SJSA1 (cell line): ENCODE results near the gene CNPY1. TPM values are rescaled to one million over a fixed set of nuclear protein-coding genes. Genes with fewer than 3 reads are reported as not detected.

Source experiments
- DNase-seq, 2 experiments: peaks; one replicate each; pipeline ENCODE4 v3.0.0-alpha.2; 2015 to 2020; ENCODE audit warnings: low spot score in 2 of 2, low read depth in 1 of 2
- H3K27ac ChIP-seq: fragments of 250-450 bp; sonication (Bioruptor Pico); 2 replicates; pipeline ENCODE4 v1.5.1; 2020; ENCODE audit warnings: mild to moderate bottlenecking, moderate library complexity
- H3K27me3 ChIP-seq: fragments of 250-450 bp; sonication (Bioruptor Pico); replicated peaks from 2 replicates; pipeline ENCODE4 v1.5.1; 2020; ENCODE audit warnings: mild to moderate bottlenecking, moderate library complexity
- H3K36me3 ChIP-seq: fragments of 250-450 bp; sonication (Bioruptor Pico); 2 replicates; pipeline ENCODE4 v1.5.1; 2020; ENCODE audit warnings: mild to moderate bottlenecking
- H3K4me1 ChIP-seq: fragments of 250-450 bp; sonication (Bioruptor Pico); replicated peaks from 2 replicates; pipeline ENCODE4 v1.6.1; 2021; ENCODE audit warnings: mild to moderate bottlenecking
- H3K4me3 ChIP-seq: fragments of 250-450 bp; sonication (Bioruptor Pico); 2 replicates; pipeline ENCODE4 v1.5.1; 2020; ENCODE audit warnings: mild to moderate bottlenecking
- H3K9me3 ChIP-seq: fragments of 250-450 bp; sonication (Bioruptor Pico); replicated peaks from 2 replicates; pipeline ENCODE4 v1.5.1; 2020; ENCODE audit warnings: mild to moderate bottlenecking
- total RNA-seq: library from RNA; depleted of rRNA; stranded (reverse); fragments of >200 nt; shearing (Covaris generic); gene quantifications from 2 replicates; pipeline ENCODE4 v1.2.3, GENCODE V29; 2014

Gene CNPY1
- total RNA-seq, 1 experiment from 2014 or later = not detected

- Histone ChIP-seq H3K4me1 (no peaks in the 10 kb centered on the region), H3K36me3 (no peaks in the 10 kb centered on the region), H3K9me3 (no peaks in the 10 kb centered on the region), H3K27ac (no peak overlapping the region), H3K27me3 (peaks cover 67% of the 10 kb centered on the region), H3K4me3 (no peak overlapping the region)
- DNase-seq = no peak
These were observed 3.1 kb downstream of the CNPY1 start for GRCh38 chr7:155543011-155543876.

DNA sequence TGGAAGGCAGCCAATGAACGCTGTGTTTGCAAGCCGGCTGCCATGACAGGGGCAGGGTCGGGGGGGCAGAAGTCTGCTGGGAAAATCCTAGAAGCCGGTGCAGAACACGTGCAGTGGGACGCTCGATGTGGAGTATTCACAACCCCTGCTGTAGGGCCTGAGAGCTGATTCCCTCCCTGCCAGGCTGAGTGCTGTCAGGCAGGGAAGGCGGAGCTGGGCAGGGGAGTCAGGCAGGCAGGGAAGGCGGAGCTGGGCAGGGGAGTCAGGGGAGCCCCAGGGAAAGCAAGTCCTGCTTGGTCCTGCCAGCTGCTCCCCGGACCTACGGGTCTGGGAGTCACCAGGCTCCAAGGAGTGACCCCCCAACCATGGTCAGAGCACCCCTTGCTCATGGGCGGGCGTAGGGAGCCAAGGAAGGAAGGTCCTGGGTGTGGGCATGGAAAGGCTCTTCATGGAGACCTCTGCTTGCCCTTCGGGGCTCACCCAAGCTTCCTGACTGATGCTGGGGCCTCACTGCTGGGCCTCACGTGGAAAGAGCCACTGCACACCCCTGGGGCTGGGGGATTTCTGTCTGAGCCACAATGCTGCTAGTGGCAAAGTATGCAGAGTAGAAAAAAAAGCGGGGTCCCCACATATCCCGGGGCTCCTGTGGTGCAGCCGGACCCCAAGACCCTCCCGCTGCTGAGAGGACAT lies 4.2 kb downstream of the CNPY1 start:
- peaks cover 61% of the 10 kb centered on the region for H3K27me3 ChIP-seq
- H3K4me1 ChIP-seq = no peaks in the 10 kb centered on the region
- H3K4me3 ChIP-seq = no peak overlapping the region
- no peaks in the 10 kb centered on the region for H3K36me3 ChIP-seq
- H3K9me3 ChIP-seq = no peaks in the 10 kb centered on the region
- H3K27ac ChIP-seq = no peak overlapping the region
- DNase-seq = no peak

DNA sequence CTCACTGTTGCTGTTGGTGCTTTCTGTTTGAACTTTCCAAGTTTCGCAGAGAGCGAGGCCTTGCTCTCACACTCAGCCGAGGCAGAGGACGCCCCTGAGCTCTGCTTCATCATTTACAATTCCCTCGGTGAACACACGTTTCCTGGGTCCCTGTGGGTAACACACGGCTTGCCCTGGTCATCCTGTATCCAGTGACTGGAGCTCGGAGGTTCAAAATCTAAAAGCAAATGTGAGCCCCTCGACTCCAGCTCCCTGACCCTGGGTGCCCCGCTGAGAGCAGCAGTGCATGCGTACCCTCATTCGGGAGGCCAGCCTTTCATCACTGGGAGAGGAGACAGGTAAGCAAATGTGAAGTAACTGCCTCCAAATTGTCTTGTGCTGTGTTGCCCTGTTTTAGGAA lies 5.8 kb downstream of the CNPY1 start:
- no peak for DNase-seq
- Histone ChIP-seq H3K27ac (no peak overlapping the region), H3K27me3 (peaks cover 66% of the 10 kb centered on the region), H3K36me3 (no peaks in the 10 kb centered on the region), H3K9me3 (no peaks in the 10 kb centered on the region), H3K4me1 (no peaks in the 10 kb centered on the region), H3K4me3 (no peak overlapping the region)

GRCh38 chr7:155538293-155538692 lies 8.1 kb downstream of the CNPY1 start:
- H3K27ac ChIP-seq = no peak overlapping the region
- H3K27me3 ChIP-seq = peaks cover 69% of the 10 kb centered on the region
- H3K4me3 ChIP-seq = no peak overlapping the region
- no peaks in the 10 kb centered on the region for H3K4me1 ChIP-seq
- DNase-seq = no peak
- no peaks in the 10 kb centered on the region for H3K36me3 ChIP-seq
- no peaks in the 10 kb centered on the region for H3K9me3 ChIP-seq

DNA sequence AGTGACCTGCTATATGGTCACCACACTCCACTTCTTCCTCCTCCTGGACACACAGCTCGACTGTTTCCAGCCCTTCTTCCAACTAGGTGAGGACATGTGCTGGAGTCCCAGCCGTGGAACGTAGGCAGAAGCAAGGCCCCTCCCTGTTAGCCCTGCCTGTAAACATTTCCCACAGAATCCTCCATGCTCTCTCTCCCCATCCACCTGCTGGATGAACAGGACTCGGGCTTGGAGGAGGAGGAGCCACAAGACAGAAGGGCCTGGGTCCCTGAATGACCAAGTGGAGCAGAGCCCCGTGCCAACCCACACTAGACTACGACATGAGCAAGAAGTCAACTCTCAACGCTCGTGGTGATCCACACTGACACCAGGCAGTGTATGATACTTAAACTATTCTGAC lies 9.9 kb downstream of the CNPY1 start:
- H3K9me3 ChIP-seq = no peaks in the 10 kb centered on the region
- H3K36me3 ChIP-seq = no peaks in the 10 kb centered on the region
- DNase-seq = no peak
- no peaks in the 10 kb centered on the region for H3K4me1 ChIP-seq
- no peak overlapping the region for H3K27ac ChIP-seq
- H3K27me3 ChIP-seq = peaks cover 84% of the 10 kb centered on the region
- H3K4me3 ChIP-seq = no peak overlapping the region

GRCh38 chr7:155534691-155535090 lies 11.7 kb downstream of the CNPY1 start:
- H3K27me3 ChIP-seq = peaks cover 74% of the 10 kb centered on the region

DNA sequence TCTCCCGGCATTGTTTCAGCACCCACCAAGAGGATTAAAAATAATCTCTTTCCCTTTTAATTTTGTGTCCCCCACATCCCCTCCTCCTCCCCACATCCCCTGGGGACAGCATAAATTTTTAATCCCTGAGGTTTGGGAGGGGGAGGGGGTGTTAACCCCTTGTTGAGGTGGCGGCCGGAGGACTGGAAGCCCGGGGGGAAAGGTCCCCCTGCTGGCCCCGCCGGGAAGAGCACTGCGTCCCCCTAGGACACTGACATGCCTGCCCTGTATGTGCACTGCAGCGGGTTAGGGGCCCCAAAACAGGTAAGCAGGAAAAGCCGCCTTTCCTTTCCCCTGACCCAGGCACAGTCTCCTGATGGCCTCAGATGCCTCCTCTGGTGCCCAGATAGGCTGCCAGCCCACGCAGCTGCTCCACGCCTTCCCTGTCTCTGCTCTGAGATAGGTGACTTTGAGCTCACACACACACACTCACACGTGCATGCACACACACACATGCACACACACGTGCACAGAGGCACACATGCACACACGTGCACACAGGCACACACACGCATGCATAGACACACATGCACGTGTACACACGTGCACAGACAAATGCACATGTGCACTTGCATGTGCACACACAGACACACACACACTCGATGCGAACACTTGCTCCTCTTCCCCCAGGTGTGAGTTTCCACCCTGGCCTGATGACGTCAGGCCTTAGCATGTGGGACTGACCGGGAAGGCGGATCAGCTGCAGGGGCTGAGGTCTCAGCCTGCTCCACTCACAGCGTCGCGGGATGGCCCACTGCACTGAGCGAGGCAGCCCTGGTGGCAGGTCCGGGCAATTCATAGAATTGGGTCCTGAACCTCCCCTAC lies 12.3 kb downstream of the CNPY1 start:
- Histone ChIP-seq H3K27me3 (peaks cover 73% of the 10 kb centered on the region), H3K4me3 (no peak overlapping the region), H3K9me3 (no peaks in the 10 kb centered on the region), H3K36me3 (no peaks in the 10 kb centered on the region), H3K4me1 (no peaks in the 10 kb centered on the region), H3K27ac (no peak overlapping the region)
- no peak for DNase-seq

More at GRCh38 chr7:155534691-155535090, 11.7 kb downstream of the CNPY1 start:
- H3K9me3 ChIP-seq = no peaks in the 10 kb centered on the region
- H3K4me3 ChIP-seq = no peak overlapping the region
- no peaks in the 10 kb centered on the region for H3K4me1 ChIP-seq
- H3K36me3 ChIP-seq = no peaks in the 10 kb centered on the region
- no peak overlapping the region for H3K27ac ChIP-seq
- no peak for DNase-seq

DNA sequence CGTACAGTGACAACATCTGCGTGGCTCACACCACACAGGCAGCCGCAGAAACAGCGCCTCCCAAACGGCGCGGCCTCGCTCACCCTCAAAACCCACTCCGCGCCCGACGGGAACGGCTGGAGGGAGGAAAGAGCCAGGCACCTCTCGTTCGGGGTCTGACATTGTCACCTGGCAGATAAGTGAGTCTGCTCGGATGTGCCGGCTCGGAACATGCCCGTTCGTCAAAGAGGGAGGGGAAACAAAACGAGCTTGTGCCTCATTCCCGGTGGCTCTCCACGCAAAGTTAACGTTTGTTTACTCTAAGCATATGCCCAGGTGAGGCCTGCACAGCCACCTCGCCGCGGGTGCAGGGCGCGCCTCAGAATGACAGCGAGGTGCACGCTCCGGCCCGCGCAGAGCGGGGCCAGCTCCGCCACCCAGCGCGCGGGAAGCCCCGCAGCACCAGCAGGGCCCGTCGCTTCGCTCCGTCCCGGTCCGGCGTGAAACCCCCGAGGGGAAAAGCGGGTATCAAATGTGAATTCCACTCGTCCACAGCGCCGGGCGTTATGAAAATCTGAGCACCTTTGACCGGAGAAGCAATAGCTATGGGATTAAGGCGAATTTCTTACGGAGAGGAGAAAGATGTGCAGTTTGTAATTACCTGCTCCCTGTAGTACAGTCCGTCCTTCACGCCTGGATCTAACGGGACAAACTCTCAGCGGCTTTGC lies 13.1 kb downstream of the CNPY1 start:
- Histone ChIP-seq H3K4me3 (no peak overlapping the region), H3K36me3 (no peaks in the 10 kb centered on the region), H3K27me3 (peaks cover 67% of the 10 kb centered on the region), H3K9me3 (no peaks in the 10 kb centered on the region), H3K27ac (no peak overlapping the region), H3K4me1 (no peaks in the 10 kb centered on the region)
- no peak for DNase-seq

GRCh38 chr7:155532792-155533119 lies 13.6 kb downstream of the CNPY1 start:
- Histone ChIP-seq H3K4me3 (no peak overlapping the region), H3K27me3 (peaks cover 62% of the 10 kb centered on the region), H3K36me3 (no peaks in the 10 kb centered on the region), H3K4me1 (no peaks in the 10 kb centered on the region), H3K27ac (no peak overlapping the region), H3K9me3 (no peaks in the 10 kb centered on the region)
- DNase-seq = no peak

DNA sequence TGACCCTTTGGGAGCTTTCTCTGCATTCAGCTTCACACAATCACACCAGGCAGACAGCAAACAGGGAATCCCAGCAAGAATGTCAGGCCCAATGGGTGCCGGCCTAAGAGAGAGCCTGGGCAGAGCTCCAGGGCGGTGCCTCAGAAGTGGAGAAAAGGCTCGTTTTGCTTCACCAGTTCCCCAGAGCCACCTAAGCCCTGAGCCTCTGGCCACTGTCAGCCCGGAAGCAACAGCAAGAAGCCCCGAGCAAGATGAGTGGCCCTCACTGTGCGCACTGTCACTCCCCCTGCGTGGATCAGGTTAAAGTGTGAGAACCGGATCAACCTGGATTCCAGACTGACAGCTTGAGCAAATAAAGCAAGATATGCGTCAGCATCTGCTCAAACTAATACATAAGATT lies 14.7 kb downstream of the CNPY1 start:
- no peak overlapping the region for H3K4me3 ChIP-seq
- peaks cover 59% of the 10 kb centered on the region for H3K27me3 ChIP-seq
- DNase-seq = no peak
- H3K27ac ChIP-seq = no peak overlapping the region
- no peaks in the 10 kb centered on the region for H3K9me3 ChIP-seq
- H3K4me1 ChIP-seq = no peaks in the 10 kb centered on the region
- H3K36me3 ChIP-seq = no peaks in the 10 kb centered on the region

DNA sequence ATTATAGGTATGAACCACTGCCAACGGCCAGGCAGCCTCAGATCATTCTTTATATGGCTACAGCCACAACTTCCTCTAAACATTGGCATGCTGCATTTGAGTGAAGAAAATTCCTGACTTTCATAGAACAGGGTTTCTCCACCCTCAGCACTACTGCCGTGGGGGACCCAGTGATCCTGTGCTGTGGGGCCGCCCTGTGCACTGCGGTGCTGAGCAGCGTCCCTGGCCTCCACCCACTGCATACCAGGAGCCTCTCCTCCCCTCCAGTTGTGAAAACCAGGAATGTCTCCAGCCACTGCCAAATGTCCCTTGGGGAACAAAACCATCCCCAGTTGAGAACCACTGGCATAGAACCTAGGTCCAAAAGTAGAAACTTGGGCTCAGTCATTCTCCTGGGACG lies 15.8 kb downstream of the CNPY1 start:
- Histone ChIP-seq H3K9me3 (no peaks in the 10 kb centered on the region), H3K4me1 (no peaks in the 10 kb centered on the region), H3K36me3 (no peaks in the 10 kb centered on the region), H3K27ac (no peak overlapping the region), H3K27me3 (peaks cover 61% of the 10 kb centered on the region), H3K4me3 (no peak overlapping the region)
- no peak for DNase-seq

- DNase-seq = no peak
- H3K36me3 ChIP-seq = no peaks in the 10 kb centered on the region
- no peak overlapping the region for H3K27ac ChIP-seq
- peaks cover 58% of the 10 kb centered on the region for H3K27me3 ChIP-seq
- no peaks in the 10 kb centered on the region for H3K9me3 ChIP-seq
- no peak overlapping the region for H3K4me3 ChIP-seq
- no peaks in the 10 kb centered on the region for H3K4me1 ChIP-seq
These were observed 16.5 kb downstream of the CNPY1 start for GRCh38 chr7:155529845-155530244.

GRCh38 chr7:155529346-155529745 lies 17.0 kb downstream of the CNPY1 start:
- Histone ChIP-seq H3K27me3 (peaks cover 55% of the 10 kb centered on the region), H3K4me3 (no peak overlapping the region), H3K4me1 (no peaks in the 10 kb centered on the region), H3K27ac (no peak overlapping the region), H3K9me3 (no peaks in the 10 kb centered on the region), H3K36me3 (no peaks in the 10 kb centered on the region)
- DNase-seq = no peak
